ENCODE data around the gene JARID2.
"Not testable (repeated sequence)": the region's sequence is repeated elsewhere in the genome, so short reads cannot be mapped to it uniquely, and the experiment has no call there.

Gene JARID2

DNA sequence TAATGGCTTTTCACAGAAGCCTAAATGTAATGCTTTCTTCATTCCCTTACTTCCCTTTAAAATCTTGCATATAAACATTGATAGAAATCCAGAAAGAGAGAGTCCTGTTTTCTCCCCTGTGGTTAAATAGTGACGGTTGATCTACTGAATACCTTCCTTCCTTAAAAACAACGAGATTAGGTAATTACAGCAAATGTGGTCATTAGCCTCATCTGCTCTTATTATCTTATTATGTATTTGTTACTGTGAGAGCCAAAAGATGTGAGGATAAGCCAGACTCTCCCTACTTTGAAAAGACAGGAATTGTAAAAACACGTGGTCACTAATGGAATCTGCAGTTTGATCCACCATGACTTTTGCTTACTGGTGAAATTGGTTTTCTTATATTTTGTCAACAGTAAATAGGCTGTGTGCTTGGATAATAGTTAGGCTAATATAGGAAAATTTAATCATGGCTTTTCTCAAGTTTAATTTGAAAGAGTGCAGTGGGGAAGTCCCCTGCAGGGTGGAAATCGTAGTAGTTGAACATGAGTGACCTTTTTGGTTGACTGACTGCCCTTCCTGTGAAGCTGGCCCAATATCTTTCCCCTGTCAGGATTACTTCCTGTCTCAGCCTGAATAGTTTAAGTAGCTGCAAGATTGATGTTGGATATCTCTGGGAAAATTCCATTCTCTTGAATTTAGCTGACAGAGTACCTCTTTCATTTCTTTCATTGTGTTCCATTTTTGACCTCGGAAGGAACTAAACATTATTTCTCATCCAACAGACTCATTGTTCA, 62.8 kb downstream of the JARID2 start:
- no peak for DNase-seq (ENCODE audit: low read depth in 2 of 2)

DNA sequence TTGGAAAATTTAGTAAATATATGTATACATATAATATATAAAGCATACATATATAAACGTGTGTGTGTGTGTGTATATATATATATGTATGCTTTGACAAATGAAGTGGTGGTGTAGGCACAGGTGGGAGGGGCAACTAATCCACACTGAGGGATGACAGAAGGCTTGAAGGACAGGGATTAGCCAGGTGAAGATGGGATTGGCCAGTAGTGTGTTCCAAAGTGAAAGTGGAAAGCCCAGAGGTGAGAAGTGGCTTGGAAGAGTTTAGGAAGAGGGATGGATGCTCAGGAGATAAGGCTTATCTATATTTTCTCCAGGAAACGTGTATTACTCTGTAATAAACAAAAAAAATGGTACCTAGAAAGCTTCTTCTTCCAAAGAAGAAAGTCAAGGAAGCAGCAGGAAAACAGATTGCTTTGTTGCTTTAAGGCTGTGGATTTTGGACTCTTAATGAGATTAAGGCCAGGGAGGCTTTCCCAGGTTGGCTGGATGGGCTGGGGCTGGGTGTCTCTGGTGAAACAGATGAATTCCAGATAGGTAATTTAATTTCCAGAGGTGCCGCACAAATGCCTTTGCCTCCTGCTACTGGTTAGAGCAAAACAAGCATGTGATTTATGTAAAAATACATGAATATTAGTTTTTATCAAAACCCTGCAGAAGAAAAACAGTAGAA, 63.9 kb downstream of the JARID2 start:
- DNase-seq (ENCODE audit: low read depth in 2 of 2), result no peak

DNA sequence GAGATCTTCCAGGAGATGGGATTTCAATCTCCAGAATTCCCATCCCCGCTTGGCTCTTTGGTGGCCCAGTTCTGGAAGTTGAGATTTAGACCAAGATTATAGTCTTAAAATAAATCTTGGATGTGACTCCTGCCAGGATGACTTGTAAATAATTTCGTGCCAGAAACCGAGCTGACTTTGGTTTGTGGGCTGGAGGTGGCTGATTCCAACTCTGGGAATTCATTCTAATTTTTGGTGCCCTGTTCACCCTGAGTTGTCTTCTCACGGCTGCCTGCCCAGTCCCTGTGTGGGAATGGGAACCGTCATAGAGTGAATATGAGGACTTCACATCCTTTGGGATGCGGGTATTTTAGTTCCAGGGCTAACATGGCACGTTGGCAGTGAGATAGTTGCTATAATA, 64.8 kb downstream of the JARID2 start:
- no peak for DNase-seq (ENCODE audit: low read depth in 2 of 2)

DNA sequence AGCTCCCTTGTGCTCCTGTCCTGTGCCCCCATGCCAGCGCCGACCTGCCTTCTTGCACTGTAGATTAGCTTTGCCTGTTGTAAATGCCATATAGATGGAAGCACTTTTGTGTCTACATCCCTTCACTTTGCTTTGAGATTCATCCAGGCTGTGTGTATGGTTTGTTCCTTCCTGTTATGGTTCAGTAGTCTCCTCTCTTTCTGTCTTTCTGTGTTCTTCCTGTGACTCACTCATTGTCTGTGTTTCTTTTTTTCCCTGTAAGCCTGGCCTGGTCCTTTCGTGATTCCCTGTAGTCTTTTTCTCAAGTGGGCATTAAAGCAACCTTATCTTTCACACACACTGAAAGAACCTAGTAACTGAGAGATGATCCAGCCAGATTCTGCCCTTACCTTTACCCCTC, 66.6 kb downstream of the JARID2 start:
- DNase-seq (ENCODE audit: low read depth in 2 of 2), result no peak

DNA sequence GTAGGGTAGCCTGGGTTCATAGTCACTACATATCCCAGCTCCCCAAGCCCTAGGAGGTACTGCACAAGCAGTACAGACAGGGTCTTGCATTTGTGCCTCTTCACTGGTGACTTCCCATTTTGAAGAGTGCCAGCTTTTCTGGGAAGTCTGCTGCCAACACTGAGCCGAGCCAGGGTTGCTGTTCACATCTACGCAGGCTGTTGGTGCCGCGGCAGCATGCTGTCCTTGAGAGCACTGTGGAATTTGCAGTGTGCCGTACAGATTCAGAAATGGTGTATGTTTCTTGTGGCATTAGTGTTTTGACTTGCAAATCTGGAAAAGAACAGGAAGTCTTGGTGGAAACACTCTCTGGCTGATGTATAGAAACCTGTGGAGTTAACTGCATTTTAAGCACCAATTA, 67.5 kb downstream of the JARID2 start:
- no peak for DNase-seq (ENCODE audit: low read depth in 2 of 2)

DNA sequence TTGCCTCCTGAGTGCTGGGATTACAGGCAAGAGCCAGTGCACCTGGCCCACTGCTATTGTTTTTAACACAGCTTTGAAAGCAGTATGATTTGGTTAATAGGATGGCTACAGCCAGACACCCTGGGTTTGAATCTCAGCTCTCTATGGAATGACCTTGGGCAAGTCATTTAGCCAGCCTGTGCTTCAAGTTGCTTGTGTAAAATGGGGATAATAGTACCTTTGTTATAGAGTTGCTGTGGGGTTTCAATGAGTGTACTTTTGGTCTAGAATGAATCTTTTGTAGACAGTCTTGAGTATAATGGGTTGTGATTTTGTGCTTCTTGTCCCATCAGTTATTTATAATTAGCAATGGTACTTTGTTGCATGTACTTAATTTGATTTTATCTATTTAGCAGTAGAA, 70.9 kb downstream of the JARID2 start:
- no peak for DNase-seq (ENCODE audit: low read depth in 2 of 2)

DNA sequence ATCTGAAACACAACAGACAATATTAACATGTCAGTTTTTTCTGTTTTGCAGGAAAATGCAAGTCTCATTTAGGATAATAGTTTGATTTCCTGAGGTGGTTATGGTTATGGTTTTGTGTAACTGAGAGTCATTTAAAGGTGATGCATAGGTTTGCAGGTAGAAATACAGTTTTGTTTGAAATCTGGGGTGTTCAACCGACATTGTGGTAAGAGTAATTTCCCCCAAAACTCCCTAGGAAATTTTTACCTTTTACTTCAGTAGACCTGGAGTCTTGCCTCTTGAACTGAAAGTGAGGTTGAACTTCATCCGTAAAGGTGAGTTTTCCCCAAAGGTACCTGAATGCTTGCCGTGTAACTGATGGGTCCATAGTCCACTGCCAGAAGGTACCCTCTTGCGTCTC, 71.4 kb downstream of the JARID2 start:
- no peak for DNase-seq (ENCODE audit: low read depth in 2 of 2)

DNA sequence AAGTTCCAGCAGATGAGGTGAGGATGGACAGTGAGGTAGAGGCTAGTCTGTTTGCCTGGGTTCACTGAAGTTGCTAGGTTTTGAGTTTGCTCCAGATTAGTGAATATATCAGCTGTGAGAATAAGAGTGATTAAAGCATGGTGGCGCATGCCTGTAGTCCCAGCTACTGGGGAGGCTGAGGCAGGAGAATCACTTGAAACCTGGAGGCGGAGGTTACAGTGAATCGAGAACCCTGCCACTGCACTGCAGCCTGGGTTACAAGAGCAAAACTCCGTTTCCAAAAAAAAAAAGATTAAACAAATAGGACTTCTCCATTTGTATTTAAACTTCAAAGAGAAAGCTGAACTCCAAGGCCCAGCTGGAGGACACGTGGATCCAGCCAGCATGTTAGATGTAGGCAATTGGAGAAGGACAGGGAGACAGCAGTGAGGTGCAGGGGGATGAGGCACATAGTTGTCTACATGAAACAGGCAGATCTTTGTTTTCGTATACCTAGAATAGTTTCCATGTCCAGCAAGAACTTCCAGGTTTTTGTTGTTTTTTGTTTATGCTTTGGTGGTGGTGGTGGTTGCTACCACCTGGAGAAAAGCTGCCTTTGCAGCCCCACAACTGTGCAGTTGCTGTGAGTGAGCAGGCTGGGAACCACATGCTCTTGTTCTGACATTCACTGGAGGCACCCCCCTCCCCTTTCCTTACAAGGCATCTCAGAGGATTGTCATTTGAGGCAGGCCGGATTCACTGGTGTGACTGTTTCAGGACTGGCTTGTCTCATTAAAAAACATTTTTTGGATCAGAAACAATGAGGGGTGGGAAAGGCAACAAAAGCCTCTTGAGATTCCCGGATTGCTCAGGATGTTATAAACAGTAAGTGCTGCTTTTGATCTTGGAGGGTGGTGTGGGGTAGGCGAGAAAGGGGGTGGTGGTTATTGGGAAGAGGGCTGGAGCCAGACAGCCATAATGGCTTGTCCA, 72.3 kb downstream of the JARID2 start:
- no peak for DNase-seq (ENCODE audit: low read depth in 2 of 2)

DNA sequence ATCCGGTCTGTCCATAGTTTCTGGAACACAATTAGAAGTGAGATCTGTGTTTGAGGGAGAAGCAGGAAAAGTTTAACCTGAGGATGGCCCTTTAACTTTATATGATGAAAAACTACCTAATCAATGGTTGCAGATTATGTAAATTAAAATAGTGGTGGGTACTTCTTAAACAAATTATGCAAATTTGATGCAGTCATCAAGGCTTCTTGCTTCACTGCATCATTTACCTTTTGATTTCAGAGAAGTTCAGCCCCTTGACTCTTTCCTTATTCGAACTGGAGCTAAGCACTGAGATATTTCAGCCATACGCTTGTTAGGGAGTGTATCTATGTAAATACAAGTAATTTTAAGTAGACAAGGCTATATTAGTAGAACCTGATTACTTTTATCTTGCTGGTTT, 73.8 kb downstream of the JARID2 start:
- DNase-seq (ENCODE audit: low read depth in 2 of 2), result no peak

DNA sequence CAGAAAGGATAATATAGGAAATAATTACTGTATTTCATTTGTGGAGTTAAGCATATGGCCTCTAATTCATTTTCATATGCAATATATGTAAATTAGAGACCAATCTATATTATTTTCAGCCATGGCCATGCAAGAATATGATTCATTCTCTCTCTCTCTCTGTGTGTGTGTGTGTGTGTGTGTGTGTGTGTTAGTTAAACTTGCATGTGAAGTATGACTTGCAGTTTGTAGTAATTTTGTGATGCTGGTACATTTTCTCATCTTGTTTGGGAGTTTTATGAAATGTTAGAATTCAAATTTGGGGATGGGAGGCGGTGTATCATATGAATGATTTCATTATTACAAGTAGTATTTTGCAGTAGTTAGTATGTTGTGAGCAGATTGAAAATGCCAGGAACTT, 74.8 kb downstream of the JARID2 start:
- no peak for DNase-seq (ENCODE audit: low read depth in 2 of 2)

DNA sequence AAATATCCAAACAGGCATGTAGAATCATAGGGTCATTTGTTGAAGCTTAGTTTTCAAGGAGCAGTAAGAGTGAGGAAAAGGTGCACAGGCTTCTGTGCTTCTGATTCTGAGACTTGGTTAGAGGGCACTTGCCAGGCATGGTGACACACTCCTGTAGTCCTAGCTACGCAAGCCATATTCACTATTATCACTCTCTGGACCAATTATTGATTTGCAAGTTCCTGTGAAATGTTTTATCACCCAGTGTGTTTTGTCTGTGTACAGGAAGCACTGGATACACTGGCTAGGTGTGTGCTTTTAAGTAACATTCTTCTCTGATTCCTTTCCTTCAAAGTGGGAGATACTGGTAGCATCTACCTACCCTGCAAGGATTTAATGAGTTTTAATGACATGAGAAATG, 76.3 kb downstream of the JARID2 start:
- DNase-seq (ENCODE audit: low read depth in 2 of 2), result no peak

DNA sequence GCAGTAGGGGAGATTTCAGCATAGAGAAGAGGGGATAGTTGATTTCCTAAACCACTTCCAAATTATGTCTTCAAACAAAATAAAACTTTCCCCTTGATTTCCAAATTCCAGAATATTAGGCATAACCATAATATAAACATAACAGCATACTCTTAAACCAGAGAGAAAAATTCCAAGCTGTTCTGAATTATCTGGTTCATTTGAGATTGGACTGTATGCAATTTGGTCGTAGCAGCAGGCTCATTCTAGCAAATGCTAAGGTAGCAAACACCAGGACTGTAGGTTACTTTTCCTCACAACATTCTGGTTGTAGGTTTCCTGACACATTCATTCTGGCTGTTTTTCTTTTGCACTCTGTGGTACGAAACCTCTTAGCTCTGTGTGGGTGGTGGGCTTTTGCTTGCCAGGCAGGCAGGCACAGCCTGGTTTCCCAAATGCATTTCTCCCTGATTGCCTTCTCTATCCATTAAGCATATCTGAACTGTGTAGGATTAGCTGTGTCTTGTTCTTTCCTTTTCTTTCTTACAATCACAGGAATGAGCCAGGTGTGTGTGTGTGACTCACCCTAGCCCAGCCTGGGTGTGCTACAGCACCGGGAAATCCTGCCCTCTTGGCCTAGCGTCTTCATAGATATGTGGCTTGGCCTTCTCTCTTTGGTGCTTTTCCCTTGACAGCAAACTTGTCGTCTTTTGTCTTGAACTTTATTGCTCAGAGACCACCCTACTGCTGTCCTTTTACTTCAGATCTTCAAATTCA, 77.1 kb downstream of the JARID2 start:
- no peak for DNase-seq (ENCODE audit: low read depth in 2 of 2)

DNA sequence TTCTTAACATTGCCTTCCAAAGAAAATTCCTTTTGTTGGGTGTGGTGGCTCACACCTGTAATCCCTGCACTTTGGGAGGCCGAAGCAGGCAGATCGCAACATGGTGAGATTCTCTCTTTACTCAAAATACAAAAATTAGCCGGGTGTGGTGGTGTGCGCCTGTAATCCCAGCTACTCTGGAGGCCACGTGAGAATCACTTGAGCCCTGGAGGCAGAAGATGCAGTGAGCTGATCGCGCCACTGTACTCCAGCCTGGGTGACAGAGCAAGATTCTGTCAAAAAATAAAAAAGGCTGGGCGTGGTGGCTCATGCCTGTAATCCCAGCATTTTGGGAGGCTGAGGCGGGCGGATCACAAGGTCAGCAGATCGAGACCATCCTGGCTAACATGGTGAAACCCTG, 77.7 kb downstream of the JARID2 start:
- not testable (repeated sequence) for DNase-seq (ENCODE audit: low read depth in 2 of 2)

DNA sequence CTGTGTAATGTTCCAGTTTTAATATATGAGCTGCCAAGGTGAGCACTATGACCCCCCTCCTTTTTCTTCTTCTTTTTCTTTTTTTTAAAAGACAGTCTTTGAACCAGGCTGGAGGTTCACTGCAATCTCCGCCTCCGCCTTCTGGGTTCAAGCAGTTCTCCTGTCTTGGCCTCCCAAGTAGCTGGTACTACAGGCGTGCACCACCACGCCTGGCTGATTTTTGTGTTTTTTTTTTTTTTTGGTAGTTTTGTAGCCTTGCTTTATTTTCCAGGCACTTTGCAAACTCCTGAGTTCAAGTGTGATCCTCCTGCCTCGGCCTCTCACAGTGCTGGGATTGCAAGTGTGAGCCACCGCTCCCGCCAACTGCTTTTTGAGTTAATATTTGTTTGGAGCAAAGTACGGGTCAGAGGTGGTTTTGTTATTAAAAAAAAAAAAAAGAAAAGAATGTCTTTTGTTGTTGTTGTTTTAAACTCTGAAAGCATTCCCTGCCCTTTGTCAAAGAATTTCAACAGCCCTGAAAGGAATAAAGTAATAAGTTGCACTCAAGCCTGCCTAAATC, 78.6 kb downstream of the JARID2 start:
- DNase-seq (ENCODE audit: low read depth in 2 of 2), result no peak

DNA sequence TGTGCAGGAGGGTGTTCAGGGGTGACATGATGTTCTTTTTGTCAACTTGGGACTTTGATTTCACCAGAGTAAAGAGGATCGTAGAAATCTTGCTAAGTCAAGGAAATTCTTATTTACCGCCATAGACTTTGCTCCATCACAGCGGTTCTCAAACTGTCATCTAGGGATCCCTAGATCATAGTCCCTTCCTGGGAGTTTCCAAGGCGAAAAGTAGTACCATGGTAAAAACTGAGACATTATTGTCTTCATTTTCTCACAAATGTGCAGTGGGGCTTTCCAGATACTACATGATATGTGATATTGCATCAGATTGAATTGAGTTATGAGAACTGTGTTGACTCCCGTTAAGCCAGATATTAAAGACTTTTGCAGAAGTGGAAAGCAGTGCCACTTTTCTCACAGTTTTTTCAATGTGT, 79.7 kb downstream of the JARID2 start:
- no peak for DNase-seq (ENCODE audit: low read depth in 2 of 2)

DNA sequence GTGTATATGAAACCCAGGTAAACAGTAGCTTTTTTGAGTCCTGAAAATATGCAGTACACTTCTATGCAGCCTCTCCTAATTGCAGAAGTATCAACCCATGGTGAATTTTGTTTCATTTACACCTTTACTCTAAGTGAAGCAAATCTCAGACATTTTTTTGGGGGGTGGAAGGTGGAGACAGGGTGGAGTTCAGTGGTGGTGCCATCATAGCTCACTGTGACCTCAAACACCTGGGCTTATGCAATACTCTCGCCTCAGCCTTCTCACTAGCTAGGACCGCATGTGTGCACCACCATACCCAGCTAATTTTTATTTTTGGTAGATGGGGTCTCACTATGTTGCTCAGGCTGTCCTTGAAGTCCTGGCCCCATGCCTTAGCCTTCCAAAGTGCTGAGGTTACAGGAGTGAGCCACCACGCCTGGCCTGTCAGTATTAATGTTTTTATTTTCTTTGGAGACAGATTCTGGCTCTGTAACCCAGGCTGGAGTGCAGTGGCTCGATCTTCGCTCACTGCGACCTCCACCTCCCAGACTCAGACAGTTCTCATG, 80.3 kb downstream of the JARID2 start:
- no peak for DNase-seq (ENCODE audit: low read depth in 2 of 2)

DNA sequence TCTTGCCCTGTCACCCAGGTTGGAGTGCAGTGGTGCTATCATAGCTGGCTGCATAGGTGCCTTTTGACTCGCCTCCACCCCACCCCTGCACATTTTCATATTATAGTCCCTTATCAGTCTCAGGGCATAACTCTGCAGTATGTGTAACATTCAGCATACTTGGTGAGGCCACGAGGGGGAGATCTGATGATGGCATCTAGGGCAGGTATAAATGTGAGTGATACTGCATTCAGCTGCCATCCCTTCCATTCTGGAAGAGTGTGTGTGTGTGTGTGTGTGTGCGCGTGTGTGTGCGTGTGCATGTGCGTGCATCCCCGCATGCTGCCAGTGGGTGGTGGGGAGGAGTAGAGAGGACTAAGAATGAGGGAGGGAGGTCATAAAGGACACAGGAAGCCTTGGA, 81.4 kb downstream of the JARID2 start:
- DNase-seq (ENCODE audit: low read depth in 2 of 2), result no peak

DNA sequence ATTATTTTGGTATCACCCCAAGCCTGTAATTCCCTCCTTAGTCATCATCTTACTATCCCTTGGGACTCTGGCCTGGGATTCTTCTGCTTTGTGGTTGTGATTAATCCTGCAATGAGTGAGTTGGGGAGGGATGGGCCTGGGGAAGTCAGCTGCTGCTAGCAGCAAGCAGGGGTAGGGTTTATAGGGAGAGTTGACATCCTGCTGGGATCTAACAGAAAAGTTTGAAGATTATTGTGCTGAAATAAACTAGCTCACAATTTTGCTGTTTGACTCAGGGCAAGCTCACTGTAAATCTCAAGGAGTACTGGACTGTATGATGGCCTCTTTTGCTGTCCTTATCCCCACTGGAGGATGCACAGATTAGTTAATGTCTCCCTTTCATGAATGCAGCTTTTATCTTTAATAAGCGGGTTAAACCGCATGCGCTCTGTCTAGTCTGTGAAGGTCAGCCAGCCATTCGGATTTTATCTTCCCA, 83.4 kb downstream of the JARID2 start:
- no peak for DNase-seq (ENCODE audit: low read depth in 2 of 2)

DNA sequence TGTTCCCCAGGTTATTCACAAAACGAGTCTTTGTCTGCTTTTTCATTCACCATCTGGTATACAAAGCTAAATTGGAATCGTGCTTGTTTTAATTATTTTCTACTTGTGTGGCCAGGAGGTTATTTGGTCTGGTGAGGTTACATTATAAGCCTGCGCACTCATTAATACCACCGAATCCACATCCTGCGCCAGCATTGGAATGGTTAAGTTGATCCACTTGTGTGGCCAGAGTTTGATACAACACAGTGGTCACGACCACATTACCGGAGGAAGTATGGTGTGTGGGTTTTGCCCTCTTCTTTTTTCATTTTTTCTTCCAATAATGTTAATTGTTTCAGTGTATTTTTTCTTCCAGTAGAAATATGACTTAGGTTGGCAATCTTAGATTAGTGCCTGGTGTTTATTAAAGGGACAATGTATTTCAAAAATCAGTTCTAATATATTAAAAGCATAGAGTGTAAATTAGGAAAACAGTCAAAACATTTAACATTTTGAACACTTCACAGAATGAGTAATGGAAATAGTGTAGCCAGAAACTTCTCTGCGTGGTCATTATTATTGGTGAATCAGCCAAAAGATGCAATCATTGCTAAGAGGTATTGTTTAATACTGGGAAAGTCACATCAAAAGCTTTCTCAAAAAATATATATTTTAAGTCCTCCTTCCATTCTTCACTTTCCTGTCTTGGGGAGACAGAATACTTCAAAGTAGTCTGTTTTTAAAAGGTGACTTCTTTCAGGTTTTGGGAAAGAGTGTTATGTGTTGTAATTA, 84.5 kb downstream of the JARID2 start:
- DNase-seq (ENCODE audit: low read depth in 2 of 2), result no peak

DNA sequence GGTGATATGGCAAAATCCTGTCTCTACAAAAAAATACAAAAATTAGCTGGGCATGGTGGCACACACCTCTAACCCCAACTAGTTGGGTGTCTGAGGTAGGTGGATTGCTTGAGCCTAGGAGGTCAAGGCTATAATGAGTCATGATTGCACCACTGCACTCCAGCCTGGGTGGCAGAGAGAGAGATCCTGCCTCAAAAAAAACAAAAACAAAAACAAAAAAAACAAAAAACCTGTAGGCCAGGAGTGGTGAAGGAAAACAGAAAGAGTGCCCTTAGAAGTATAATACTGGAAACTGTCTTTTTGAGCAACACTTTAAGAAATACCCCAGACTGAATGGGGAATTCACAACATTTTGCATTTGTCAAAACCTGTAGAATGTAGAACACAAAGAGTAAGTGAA, 85.3 kb downstream of the JARID2 start:
- no peak for DNase-seq (ENCODE audit: low read depth in 2 of 2)
